HG02763 (cell line): ENCODE results near the gene MRPL37.
"Not testable (repeated sequence)": the region's sequence is repeated elsewhere in the genome, so short reads cannot be mapped to it uniquely, and the experiment has no call there.

ENCODE experiments used
- ATAC-seq: cut with Tn5 transposase; IDR thresholded peaks from one replicate; pipeline ENCODE4 v1.9.1; 2021; ENCODE audit warnings: mild to moderate bottlenecking, moderate library complexity; ENCODE audit not compliant: unreplicated experiment

Gene MRPL37

DNA sequence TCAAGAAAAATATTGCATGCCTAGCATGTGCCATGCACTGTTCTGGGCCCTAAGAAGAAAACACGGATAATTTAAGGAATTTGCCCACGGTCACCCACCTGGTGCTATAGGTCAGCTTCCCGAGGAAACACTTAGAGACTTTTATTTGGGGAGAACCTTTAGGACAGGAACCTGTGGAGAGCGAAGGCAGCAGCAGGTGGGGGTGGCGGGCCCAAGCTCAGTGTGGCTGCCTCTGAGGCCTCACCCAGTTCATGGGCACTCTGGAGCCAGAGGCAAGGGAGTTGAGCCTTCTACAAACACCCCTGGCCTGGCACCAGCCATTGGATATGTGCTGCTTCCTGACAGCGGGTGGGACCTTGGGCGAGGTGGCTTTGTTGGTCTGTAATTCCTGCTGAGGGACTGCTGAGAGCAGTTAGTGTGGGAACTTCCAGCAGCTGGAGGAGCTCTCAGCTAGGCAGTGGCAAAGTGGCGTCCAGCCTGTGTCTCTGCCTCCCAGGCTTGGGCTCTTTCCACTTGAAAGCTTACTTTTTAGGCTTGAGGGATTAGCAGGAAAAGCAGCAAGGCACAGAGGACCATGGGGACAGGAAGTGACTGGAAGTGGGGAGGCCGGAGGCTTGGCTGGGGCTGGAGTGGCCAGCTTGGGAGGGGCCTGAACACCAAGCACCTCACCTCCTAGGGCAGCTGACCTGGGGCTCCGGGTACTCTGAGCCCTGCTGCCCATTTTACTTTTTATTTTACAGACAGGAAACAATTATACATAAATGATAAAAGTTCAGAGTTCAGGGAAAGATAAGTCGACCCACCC, 19.1 kb downstream of the MRPL37 start:
- ATAC-seq: no peak

GRCh38 chr1:54219688-54220003, 19.7 kb downstream of the MRPL37 start:
- ATAC-seq: no peak

- no peak for ATAC-seq
Observed at GRCh38 chr1:54220004-54220811, 20.2 kb downstream of the MRPL37 start.

DNA sequence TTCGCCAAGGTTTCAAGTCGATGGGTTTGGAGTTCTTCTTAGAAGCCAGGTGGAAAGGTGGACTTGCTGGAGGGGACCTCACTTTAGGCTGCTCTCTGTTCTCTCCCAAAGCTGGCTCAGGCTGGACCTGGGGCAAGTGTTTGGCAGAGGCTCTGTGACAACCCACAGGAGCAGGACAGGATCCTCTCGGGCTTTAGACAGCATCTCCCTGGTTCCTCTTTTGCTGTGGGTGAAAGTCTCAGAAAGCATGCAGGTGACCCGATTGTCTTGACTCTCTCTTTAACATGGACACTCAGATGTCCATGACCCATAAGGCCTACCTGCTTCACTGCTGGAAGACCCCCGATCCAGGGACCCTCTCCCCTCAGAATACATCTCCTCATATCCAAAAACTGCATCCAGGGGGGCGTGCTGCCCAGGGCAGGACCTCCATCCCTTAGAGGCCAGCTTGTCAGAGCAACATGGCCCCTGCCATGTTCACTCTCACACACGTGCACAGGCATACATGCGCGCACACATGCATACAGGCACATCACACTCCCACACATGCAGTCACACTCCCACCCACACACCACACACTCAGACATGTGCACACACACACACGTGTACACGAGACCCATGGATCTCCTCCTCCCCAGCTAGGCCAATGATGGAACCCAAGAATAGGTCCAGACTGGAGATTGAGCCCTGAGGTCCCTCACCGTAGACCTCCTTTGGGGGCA, 21.3 kb downstream of the MRPL37 start:
- ATAC-seq: no peak

DNA sequence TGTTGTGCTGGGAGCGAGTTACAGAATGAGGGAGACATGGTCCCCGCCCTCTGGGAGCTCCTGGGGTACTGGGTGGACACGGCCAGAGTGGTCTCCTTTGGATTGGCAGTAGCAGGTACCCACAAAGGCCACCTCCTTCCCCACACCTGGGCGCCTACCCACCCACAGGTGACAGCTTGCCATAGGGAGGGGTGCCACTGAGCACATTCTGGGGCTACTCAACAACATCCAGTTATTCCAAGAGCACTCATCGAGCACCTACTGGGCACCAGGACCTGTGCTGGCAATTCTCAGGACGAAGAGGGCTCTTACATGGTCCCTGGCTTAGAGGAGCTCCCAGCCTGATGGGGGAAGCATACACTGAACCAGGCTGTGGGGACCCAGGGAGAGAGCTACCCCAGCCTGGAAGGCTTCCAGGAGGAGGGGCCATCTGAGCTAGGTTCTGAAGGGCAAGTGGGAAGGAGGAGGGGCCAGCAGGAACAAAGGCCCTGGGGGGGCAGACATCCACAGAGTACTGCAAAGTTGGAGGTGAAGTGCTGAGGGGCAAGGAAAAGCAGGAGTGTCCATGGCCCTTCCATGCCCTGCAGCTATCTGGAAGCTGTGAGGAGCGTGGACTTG, 22.0 kb downstream of the MRPL37 start:
- ATAC-seq: no peak

GRCh38 chr1:54222711-54223110, 22.7 kb downstream of the MRPL37 start:
- ATAC-seq: no peak

DNA sequence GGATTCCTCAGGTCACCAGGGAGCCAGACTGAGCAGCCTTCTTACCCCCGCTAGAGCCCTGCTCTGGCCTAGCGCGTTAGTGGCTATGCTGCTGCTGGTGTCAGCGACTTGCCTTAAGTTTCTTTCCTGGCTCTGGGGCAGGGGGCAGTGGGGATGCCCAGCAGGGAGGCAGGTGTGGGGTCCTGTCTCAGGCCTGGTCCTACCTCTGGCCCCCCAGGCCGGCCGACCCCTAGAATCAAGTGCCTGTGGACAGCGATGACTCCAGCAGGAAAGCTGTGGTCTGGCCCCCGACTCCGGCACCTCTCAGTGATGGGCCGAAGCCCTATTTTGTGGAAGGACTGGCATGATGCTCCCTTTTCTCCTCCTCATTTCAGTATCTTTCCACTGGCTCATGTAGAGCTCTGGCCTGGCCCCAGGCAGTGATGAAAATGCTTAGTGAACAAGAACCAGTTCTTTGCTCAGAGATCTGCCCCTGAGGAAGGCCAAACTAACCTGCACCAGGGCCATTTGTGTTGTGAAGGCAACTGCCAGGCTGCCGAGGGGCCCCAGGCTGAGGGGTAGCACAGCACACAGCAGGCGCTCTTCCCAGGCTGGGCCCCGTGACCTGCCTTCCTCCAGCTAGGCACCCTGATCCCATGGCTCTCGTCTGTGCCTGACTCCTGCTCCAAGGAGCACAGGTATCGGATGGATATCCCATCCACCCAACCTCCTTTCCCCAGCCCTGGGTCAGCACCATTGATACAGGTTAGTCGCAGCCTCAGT, 23.7 kb downstream of the MRPL37 start:
- ATAC-seq: no peak

GRCh38 chr1:54224233-54224632, 24.3 kb downstream of the MRPL37 start:
- ATAC-seq: no peak

GRCh38 chr1:54225378-54225777, 25.4 kb downstream of the MRPL37 start:
- ATAC-seq: no peak

GRCh38 chr1:54225986-54226559, 26.1 kb downstream of the MRPL37 start:
- ATAC-seq: no peak

DNA sequence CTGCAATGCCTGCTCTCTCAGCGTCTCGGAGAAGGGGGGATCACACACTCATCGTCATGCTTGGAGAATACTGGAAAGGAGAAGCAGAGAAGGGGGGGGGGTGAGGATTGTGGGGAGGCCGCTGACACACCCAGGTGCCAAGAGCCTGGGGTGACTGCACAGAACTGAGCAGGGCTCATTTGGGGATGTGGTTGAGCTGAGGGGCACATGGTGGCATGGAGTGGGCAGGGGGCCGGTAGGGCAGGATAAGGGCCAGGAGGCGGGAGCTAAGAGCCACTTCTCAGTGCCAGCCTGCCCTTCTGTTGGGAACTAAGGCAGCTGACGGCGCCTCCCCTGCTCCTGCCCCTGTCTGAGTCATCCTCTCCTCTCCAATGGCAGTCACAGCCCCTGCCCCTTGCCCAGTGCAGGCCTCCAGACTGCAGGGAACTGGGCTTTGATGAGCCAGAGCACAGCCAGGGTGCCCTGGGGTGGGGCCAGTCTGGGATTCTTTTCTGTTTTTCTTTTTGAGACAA, 27.2 kb downstream of the MRPL37 start:
- no peak for ATAC-seq

DNA sequence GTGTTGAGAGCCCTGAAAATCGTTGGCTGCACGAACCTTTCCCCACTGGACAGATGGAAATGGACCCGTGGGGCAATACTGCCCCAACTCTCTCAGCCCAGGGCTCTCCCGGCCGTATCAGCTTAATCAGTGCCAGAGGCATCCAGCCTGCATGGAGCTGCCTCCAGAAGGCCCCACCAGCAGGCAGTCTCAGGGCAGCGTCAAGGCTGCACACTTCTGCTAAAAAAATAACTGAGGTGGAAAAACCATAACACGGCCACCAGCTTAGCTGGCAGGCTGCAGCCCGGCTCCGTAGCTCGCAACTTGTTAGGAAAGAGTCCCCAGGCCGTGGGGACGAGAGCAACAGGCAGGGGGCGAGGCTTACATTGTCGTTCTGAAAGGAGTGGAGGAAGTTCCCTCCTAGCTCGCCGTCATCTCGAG, 27.9 kb downstream of the MRPL37 start:
- no peak for ATAC-seq

- no peak for ATAC-seq
Observed at GRCh38 chr1:54228638-54229079, 28.7 kb downstream of the MRPL37 start.

DNA sequence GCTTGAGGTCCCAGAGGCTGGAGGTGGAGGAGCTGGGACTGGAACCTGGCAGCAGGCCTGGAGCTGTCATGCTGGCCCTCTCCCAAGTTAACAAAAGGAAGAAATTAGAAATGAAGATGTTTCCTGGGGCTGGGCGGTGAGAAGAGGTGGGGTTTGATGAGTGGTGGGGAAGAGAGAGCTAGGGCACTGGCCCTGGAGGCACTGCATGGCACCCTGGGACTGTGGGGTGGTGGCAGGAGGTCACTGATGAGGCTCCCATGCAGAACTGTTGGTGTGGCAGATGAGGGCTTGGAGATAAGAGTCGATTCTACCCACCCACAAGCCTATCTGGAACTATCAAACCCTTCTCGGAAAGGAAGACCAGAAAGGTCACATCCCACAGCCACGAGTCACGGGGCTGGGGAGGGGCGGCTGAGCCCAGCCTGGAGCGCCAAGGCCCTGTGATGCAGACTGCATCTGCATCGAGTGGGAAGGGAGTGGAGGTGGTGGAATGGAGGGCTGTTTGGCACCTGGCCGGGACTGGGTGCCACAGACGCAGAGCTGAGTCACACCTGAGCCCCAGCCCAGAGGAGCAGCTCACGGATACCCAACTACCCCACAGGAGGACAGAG, 29.4 kb downstream of the MRPL37 start:
- no peak for ATAC-seq

GRCh38 chr1:54230507-54231339, 30.8 kb downstream of the MRPL37 start:
- ATAC-seq: no peak

- not testable (repeated sequence) for ATAC-seq
Observed at GRCh38 chr1:54233196-54233595, 33.2 kb downstream of the MRPL37 start.

- no peak for ATAC-seq
Observed at GRCh38 chr1:54234284-54234683, 34.3 kb downstream of the MRPL37 start.

DNA sequence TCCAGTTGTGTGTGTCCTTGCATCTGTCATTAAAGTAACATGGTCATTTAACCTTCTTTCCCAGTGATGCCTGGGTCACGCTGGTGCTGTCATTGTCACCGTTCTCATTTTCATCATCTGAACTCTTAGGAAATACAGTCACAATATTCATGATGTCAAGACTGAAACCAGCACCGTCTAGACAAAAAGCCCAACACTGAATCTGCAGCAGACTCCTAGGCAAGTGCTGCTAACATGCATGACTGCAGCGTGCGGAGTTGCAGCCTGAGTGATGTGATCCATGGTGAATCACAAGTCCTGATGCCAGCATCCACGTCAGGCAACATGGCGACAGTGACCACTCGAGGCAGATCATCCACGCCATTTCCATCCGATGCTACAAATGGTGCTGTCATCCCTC, 37.6 kb downstream of the MRPL37 start:
- ATAC-seq: no peak
